GM19043 (cell line): ENCODE results near the gene FAM193B.
A peak's percentile ranks its signal among the peaks of the same experiment; 100 is the strongest.

Experiments
- ATAC-seq: cut with Tn5 transposase; IDR thresholded peaks from one replicate; pipeline ENCODE4 v1.9.1; 2021; ENCODE audit warnings: low read depth; ENCODE audit not compliant: unreplicated experiment

The FAM193B gene

DNA sequence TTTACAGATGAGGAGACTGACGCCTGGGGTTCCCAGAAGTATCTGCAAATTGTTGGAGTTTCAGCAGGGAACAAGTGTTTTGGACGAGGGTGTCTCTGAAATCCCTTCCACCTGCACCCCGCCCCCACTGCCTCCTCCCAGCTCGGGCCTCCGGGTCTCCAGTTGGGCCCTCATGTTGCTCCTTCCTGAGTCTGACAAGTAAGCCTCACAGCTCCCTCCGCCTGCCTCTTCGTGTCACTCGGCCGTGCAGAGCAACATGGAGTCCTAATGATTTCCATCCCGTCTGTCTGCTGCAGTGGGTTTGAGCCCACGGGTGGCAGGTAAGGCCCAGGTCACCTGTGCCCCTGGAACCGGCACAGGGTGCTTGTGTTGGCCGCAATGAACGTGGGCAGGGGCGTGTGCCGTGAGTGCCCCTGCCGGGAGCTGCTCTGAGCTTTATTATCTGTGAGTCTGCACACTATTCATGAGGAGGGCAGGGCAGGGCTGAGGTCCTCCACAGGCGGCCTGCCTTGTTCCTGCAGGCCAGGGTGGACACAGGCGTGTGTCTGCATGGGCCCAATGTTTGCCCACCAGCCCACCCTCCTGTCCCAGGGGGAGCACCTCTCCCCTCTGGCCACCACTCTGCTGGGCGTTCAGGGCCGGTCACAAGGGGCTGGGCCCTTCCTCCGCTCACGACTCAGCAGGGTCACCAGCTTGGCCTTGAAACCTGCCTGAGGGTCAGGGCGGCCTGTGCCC is 50.8 kb downstream of the FAM193B start:
- ATAC-seq: no peak

DNA sequence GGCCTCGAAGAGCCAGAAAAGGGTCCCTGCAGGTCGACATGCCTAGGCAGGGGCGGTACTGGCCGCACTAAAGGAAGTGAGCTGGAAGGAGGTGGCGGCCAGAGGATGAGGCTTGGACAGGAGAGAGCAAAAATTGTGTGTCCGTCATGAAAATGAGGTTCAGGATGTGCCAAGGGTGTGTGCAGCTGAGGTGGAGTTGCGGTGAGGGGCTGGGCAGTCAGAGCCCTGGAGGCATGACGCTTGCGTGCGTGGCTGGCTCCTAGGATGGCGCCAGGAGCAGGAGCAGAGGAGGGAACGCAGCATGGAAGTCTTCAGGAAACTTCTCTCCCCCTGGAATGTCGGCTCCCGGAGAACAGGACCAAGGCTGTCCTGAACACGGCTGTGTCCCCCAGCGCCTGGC is 51.5 kb downstream of the FAM193B start:
- ATAC-seq: no peak

DNA sequence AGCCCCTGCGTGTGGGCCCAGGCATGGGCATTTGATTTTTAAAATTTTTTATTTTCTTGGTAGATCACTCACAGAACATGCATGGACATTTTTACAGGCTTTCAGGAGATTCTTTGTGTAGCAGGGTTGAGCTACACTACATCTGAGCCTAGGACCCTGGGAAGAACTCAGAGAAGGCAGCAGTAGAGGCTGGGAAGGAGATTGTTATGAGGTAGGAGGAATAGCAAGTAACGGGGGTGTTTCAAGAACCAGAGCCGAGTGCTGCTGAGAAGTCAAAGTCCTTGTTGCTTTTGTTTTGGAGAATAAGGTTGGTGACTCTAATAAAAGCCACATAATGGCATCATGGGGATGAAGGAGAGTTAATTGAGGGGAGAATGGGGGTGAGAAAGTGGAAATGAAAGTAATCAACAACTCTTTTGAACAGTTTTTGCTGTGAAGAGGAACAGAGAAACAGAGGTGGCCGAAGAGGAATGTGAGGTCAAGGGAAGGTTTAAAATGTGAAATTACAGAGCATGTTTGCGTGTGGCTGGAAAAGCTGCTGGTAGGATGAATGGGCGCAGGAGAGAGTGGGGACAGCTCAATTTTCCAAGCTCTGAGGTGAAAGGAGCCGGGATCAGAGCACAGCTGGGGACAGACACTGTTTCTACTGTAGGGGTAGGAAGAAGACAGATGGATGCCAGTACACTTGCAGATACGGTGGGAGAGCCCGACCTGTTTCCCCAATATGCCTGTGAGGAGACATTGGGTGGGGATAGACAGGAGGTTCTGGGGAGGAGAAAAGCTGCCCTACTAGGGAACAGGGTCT is 52.3 kb downstream of the FAM193B start:
- ATAC-seq: no peak

DNA sequence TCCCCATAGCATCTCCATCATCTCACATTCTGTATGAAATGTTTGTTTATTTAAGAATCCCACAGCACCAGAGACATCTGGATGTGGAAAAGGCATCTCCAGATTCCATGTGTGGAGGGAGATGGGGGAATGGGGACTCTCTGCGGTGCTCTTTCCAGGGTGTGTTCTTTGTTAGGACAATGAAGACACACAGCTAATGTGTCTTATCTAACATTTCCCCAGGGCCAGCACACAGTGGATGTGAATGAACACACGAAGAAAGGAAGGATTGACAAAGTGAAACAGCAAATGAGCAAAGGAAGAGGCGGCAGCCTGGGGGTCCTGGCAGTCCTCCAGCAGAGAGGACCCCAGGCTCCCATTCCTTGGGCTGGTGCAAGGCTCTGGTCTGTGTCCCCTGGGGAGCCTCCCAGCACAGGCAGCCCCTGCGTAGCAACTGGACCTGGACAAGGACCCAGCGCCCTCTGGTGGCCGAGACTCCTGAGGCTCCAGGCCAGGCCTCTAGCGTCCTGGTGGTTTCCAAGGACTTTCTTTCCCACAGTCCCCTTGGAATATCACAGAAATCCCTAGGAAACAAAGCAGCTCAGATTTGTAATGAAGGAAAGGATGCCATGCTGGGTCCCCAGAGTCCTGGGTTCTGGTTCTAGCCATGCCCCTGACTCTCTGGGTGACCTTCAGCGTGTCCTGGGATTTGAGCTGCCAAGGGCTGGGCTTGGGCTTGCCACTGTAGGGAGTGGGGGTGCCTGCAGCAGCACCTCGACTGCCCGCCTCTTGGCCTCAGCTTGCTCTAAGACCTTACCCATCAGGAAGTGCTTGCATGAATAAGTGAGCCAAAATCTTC is 53.5 kb downstream of the FAM193B start:
- ATAC-seq: no peak

DNA sequence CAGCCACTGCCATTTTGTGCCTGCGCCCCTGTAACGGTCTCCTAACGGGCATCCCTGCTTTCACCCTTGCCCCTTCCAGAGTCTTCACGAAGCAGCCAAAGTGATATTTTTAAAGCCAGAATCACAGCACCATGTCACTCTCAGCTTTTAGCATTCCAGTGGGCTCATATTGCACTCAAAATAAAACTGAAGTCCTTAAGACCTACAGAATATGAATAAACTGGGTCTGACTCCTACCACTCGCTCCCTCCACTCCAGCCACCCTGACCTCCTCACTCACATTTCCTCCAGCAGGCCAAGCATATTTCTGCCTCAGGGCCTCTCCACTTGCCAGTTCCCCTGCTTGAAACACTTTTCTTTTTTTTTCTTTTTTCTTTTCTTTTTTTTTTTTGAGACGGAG is 54.5 kb downstream of the FAM193B start:
- no peak for ATAC-seq

DNA sequence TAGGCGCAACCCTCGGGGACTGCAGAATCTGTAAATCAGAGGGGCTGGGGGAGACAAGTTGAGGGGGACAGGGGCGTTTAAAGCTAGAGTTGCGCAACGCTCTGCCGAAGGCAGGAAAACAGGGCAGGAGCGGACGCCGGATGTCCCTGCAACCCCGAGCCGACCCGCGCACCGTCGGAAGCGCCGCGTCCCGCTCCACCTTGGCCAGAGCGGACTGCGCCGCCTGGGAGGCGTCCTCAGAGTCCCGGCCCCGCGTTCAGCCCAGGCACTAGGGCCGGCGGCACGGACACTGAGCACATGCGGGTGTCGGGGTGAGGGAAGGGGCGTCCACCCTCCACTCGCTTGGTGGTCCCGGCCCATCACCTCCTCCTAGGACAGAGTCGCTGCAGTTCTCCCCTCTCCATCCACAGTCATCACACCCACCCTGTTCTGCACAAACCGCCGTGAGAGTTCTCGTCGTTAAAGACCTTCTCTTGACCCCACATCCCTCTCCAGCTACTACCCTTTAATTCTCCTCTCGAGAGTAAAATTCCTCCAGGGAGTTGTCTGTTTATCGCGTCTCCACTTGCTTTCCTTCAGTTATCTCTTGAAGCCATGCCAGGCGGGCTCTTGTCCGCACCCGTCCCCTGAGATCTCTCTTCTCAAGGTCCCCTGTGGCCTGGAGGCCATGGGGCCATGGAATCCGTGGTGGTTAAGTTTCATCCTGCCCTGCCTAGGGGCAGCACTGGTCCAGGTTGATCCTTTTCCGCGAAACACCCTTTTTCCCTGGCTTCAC is 56.2 kb downstream of the FAM193B start:
- no peak for ATAC-seq

DNA sequence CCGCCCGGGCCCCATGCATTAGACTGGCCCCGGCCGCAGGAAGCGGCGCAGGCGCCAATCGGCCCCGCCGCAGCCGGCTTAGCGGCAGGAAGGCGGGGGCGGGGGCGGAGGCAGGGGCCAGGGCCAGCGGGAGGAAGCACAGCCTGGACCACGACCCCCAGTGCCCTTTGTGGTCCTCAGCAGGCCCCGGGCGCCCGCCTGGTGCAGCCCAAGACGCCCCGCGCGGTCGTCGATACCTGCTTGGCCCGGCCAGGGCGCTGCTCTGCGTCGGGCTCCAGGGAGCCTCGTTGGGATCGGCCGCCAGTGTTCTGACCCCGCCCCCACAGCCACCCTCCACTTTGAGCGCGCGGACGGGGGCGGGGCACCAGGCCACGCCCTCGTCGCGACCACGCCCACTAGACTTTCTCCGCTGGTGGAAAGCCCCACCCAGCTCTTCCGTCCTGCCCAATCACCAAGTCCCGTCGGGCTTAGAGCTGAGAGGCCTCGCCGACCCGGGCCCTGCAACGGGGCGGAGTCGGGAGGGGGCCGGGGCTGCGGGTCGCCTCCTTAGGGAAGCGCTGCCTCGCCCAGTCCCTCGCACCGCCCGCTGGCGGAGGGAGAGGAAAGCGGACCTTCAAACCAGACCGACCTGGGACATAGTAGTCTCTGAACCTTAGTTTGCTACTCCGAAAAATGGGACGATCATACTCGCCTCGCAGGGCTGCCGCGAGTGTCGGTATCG is 56.9 kb downstream of the FAM193B start, which contains the start of gene PDLIM7:
Gene PDLIM7, minus strand, starts transcription at position 313 of the 721 bp plus-strand sequence. CDS start 1,092 bp downstream, outside the sequence.
- peak; percentile 60 for ATAC-seq

DNA sequence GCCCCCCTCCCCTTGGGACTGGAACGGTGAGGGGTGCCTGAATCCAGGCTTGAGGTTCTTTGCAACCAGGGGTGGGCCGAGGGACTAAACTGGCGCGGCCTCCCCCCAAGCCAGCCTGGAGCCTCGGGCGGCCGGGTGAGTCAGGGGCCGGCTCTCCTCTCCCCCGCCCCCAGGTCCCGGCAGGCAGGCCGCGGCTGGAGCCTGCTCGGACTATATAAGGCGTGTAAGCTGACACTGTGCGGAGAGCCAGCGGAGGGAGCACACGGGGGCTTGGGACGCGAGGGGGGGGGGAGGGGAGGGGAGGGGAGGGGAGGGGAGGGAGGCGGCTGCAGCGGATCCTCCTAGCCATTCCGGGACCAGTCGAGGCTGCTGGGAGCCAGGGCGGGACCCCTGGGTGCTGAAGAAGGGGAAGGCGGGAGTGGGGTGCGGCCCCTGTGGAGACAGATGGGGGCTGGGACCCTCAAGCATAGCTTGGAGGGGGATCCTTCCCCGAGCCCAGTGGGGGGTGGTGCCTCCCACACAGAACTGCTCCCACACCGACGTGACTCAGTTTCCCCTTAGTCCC is 57.6 kb downstream of the FAM193B start:
- ATAC-seq: no peak

DNA sequence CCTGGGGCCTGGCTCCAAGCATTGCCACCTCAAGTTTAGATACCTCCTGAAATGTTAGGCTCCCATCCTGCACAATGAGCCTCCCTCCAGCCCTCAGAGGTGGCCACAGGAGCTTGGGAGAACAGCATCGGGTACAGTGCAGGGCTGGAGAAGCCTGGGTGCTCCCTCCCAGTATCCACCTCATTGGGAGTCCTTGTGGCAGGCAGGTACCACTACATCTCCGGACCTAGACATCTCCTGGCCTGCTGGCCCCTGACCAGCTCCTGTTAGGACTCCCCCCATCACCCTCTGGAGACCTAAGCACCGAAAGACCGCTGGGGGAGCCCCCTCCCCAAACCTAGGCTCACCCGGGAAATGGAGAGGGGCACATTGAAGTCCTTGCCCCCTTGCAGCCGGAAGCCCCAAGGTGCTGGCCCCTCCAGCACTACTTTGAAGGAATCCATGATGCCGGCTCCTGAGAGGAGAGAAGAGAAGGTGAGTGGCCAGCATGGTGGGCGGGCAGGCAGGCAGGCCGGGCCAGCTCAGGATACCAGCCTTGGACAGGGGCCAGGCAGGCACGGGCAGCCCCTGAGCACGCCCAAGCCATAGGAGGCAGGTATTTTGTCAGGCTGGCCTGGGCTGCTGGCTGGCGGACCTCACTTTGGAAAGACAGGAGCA is 58.2 kb downstream of the FAM193B start:
- ATAC-seq: no peak

DNA sequence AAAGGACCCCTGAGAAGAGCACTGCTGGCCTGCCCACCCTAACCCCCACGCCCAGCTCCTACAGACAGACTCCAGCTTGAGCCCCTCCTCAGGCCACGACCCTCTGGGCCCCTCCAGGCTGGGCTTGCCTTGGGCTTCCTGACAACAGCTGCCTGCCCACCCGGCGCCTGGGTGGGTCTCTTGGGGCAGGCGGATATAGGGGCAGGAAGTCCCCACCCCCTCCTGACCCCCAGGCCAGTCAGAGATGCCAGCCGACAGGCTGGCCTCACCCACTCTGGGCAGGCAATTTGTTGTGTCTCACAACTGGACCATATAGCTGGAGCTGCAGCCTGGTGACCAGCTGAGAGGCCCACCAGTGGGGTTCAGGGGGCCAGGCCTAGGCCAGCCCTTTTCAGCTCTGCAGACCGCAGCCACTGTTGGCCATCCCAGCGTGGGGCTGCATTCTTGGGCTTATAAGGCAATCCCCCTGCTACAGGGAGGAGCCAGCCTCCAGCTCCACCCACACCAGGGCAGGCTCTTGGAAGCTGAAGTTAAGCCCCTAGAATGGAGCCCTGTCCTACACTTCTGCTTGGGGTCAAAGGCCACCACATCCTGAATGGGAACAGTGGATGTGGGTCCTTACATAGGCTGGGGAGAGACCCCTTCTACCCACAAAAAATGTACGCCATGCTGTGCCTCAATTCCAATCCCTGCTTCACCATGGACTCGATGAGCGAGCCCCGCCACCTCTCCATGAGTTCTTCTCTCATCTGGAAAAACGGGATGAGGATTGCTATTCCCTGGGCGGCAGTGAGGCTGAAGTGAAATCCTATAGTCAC is 58.9 kb downstream of the FAM193B start:
- ATAC-seq: no peak

DNA sequence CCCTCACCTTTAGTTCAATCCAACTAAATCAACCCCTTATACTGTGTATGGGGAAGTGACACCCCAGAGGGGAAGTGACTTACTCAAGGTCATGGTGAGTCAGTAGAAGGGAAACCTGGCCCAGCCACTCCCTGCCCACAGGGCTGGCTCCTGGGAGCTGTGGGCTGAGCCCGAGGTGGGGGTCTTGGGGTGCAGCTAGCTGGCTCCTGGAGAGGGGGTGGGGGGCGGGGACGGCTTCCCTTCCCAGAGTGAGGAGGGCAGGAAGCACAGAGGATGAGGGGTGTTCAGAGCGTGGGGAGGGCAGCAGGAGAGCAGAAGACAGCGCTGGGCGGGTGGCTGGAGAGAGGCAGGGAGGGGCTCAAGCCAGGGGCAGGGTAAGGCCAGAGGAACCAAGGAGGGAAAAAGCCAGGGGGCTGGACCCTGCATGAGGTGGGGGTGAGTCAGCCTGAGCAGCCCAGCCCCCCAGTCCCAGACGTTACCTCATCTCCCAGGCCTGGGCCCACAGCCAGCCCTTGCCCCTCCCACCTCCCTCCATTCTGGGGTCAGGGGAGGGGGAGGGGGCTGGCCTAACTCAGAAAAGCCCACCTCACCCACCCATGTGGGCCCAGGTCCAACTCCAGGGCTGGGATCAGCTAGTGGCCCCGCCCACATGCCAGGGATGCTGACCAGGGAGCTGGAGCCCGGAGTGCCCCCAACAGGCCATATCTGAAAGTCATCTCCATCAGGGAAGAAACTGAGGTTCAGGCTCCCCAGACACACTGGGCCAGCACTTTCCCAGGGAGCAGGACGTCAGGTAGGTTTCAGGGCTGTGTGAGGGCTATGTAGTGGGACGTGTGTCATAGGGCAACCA is 59.8 kb downstream of the FAM193B start:
- ATAC-seq: no peak

DNA sequence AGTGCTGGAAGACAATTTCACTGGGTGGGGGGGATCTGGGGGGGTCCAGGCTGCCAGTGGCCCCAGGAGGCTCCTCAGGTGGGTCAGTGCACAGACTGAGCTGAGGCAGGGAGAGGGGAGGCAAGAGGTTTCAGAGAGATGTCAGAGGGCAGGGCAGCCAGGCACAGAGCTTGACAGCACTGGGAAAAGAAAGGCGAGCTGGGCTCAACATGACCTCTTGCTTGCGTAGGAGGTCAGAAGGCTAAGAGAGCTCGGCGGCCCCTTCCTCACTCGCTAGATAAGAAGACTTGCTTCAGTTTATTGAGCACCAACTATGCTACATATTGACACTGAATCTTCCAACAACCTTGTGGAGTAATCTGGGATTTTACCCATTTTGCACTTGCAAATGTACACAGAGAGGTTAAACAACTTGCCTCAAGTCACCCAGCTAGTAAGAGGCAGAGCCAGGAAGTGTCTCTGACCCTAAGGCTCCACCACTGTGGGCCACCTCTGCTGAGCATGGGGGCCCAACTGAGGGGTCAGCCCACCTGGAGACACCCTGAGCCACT is 60.5 kb downstream of the FAM193B start:
- no peak for ATAC-seq

DNA sequence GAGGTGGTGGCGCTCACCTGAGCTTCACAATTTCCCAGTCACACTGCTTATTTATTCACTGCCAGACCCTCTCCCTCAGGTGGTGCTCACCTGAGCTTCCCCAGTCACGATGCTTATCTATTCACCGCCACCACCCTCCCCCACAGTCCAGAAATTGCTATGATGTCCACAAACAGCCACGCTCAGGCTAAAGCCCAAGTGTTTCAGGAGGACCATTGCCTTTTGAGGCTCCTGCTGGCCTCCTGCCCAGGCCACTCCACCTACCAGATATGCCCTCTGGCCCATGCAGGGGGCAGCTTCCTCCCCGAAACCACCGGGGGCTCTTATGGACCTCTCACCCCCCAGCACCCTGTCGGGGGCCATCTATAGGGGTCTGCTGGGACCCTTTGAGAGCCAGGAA is 61.5 kb downstream of the FAM193B start:
- no peak for ATAC-seq

DNA sequence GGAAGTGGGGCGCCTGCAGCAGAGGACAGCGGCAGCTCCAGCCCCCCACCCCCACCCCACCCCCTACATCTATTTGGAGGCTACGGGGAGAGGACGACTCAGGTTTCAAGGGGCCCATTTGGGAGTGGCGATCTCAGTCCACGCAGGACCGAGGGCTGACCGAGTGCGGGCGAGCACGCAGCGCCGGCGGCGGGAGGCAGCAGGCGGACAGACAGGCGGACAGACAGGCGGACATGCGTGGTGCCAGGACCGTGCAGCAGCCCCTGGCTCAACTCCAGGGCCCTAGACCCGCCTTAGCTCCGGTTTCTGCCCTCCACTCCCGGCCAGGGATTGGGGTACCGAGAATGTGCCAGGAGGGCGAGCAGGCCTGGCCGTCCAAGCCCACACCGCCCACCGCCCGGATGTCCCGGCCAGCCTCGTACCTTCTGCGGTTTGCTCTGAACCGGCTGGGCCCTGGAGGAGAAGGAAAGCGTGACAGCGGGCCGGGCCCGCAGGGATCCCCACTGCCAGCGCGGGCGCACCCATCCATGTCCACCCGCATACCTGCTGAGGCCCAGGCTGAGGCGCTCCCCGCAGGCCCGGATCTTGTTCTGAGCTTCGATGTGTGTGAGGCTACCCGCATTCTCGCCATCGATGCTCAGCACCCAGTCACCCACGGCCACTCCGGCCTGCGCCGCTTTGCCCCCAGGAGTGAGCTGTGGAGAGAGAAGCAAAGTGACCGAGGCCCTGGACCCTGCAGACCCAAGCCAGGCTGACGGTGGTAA is 62.2 kb downstream of the FAM193B start:
- no peak for ATAC-seq

DNA sequence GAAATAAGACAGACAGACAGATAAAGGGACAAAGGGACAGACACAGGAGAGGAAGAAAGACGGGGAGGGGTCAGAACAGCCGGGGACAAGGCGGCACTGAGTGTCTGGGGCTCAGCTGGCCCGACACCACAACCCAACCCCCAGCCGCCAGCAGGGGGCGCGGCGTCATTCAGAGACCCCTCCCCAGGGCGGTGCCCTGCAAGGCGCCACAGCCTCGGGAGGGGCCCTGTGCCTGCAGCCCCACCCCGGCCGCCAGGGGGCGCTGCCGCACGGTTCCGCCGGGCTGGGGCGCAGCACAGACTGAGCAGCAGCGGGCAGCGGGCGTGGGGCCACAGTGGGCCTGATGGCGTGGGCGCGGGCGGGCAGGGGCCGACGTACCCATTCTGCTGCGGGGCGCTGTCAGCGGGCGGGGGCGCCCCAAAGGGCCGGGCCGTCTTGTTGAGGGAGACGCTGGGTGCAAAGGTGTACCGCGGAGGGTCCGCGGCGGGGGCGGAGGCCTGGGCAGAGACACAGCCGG is 62.9 kb downstream of the FAM193B start:
- ATAC-seq: no peak

DNA sequence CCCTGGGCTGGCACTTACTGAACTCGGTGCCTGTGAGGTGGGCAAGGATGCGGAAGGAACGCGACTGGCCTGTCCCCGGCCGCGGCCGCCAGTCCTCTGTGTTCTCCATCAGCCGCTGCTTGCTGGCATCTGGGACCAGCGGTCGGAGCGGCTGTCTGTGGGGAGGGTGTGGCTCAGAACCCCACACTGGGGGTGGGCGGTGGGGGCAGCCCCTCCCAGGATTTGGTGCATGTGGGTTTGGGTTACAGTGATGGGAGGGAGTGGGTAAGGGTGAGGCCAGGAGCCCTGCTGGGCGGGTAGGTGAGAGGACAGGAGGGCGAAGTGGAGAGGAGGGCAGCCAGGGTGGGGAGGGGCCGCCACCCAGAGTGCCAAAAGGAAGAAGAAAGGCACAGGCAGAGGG is 63.4 kb downstream of the FAM193B start:
- ATAC-seq: no peak
